ENCODE measurements around the gene GFRA4. TPM values are rescaled to one million over a fixed set of nuclear protein-coding genes. Genes with fewer than 3 reads are reported as not detected.
A peak's percentile ranks its signal among the peaks of the same experiment; 100 is the strongest.

Gene GFRA4
- total RNA-seq, 2 donors from 2014 or later: not detected

DNA sequence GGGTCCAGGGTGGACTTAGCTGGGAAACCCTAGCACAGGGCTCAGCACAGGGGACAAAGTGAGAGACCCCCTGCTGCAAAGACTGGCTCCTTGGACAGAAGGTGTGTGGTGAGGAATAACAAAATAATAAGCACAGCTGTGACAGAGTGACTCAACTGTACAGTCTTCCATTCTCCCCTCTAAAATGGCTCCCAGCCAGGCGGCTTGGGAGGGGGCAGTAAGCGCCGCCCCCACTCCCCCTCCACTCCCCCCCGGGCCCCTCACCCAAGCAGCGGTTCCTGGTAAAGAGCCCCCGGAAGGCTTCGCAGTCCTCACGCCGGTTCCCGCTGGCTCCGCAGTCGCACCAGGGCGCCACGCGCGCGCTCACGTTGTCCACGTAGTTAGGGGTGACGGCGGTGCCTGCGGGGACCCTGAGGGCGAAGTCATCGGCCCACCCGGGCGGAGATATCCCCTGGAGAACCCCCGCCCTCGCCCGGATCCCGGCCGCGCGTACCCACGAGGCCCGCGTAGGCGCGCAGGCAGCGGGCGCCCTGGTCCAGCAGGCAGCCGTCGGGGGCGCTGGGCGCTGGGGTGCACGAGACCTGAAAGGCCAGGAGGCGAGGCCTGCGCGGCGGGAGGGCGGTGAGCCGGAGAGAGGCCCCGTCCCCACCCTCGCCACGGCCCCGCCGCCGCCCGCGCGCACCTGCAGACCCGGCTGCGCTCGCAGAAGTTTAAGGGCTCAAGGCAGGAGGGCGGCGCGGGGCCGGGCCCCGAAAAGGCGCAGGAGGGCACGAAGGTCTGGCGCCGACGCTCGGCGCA, 2.7 kb downstream of the GFRA4 start:
- no peak for ATAC-seq
- DNase-seq: no peak
- intact Hi-C loops (cut with DNase I, micrococcal nuclease): no loop called here

DNA sequence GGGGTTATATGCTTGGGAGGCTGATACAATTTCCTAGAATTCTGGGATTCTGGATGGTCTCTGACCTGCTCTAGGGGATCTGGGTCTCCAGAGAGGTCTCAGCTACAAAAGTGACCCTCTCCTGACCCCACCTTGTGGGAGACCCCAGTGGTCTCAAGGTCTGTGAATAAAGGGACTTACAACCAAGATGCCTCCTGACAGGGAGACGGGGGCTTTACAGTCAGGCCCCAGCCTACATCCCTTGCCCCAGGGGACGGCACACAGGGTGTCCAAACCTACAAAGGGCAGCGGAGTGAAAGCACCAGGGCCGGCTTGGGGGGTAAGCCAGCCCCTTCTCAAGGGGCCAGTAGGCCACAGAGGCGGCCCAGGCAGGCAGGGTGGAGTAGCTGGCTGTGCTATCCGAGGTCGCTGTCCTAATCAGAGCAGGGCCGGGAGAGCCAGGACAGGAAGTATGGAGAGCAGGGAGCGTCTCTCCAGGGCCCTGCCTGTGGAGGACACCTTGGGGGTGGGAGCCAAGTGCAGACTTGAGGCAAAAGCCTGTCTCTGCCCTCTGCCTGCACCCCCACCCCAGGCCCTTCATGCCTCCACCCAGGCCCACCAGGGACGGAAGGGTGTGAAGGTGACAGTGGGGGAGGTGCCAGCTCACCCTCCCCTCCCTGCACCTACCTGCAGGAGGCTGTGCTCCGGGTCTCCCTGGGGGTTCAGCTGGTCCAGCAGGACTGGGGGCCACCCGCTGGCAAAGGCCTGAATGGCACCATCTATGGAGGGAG, 3.5 kb downstream of the GFRA4 start:
- intact Hi-C loops (cut with DNase I, micrococcal nuclease): no loop called here
- no peak for DNase-seq
- ATAC-seq: no peak

DNA sequence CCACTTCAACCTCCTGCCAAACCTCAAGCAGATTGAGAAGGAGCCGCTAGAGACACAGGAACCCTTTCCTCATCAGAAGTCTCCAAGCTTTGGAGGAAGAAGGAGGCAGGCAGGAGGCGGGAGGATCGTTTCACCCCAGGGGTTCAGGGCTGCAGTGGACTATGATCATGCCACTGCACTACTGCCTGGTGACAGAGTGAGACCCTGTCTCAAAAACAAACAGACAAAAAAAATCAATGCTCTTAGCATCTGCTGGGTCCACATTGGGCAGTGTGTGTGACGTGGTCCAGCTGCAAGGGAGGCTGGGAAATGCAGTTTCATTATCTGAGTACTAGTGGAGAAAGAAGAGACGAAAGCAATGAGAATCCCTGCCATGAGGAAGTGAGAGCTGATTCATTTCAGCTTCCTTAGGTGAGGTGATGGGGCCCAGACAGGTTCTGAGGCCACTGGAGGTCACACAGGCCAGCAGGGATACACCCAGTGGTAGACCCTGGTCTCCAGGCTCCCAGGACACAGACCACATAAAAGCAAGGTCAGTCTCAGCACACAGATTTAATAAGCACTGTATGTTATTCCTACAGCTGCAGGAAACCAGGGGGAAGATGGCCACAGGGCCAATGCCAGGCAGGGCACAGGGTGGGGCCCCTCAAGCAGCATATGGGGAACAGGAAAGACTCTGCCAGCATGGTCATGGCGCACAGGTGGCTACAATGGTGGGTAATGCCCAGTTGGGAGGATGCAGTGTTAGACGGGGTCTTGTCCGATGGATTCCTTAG, 4.3 kb downstream of the GFRA4 start:
- no peak for ATAC-seq
- intact Hi-C loops (cut with DNase I, micrococcal nuclease): no loop called here

DNA sequence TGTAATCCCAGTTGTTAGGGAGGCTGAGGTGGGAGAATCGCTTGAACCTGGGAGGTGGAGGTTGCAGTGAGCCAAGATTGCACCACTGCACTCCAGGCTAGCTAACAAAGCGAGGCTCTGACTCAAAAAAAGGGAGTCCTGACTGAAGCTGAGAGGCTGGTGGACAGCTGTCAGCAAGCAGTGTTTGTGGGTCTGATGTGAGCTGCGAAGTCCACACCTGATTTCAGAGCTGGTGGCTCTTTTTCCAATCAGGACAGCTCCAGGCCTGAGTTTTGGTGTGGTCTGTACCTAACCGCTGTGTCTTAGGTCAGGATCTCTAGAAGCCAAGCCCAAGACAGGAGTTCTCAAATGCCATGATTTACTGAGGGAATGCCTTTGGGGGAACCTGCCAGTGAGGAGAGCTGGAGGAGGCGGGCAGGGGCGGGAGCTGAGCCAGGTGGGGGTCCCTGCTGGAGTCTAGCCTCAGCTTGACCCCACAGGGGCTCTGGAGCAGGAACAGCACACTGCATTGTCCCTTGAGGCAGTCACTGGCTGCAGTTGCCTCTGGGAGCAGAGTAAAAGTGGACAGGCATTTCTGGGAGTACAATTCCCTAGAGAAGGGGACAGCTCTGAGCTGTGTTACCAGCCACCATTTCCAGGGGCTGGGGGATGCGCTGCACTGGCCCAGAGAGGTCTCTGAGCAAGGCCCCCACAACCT, 5.0 kb downstream of the GFRA4 start:
- intact Hi-C loops (cut with DNase I, micrococcal nuclease): no loop called here
- DNase-seq: no peak
- ATAC-seq: no peak

More for the DNA sequence above, 4.3 kb downstream of the GFRA4 start:
- no peak for DNase-seq

DNA sequence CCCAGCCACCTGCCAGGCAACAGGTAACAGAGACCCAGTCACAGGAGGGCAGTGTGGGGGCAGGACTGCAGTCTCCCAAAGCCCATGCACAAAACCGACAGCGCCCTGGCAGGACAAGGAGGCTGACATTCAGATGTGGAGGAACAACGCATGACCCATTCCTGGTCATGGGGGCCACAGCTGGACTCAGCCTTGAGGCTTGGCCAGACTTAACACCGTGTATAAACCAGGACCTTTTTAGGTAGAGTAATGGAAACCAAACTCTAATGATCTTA, 8.1 kb downstream of the GFRA4 start:
- intact Hi-C loops (cut with DNase I, micrococcal nuclease): no loop called here
- ATAC-seq: no peak
- DNase-seq: no peak

DNA sequence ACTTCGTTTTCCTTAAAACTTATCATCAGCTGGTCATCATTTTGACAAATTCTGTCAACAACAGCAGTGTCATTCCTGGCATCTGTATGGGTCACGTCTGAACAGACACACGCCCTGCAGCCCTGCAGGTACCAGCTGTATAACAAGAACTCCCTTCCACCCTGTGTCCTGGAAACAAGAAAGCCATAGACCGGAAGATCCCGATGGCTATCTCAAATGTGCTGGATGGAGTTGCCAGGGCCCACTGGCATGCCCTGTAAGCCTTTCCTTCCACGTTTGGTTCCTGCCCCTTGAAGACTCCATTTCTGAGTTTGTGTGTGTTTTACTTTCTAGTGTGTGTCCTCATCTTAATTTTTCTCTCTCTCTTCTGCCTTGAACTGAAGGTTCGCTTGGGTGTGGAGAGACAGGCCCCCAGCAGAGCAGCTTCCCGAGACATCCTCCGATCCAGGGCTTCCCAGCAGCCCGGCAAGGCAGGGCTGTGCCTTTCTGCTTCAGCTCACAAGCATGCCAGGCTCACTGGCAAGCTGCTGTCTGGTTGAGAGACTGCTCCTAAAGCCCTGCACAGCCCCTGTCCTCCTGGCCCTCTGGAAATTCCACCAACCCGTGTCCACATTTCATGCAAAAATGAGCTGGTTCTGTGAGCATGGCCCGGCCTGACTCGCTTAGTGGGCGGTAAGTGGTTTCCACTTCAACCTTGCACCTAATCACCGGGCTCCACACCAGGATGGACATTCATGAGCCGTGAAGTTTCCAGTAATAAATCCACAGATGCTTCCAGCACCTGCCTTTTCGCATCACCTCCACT, 8.7 kb downstream of the GFRA4 start:
- intact Hi-C loops (cut with DNase I, micrococcal nuclease): no loop called here
- no peak for DNase-seq
- no peak for ATAC-seq

DNA sequence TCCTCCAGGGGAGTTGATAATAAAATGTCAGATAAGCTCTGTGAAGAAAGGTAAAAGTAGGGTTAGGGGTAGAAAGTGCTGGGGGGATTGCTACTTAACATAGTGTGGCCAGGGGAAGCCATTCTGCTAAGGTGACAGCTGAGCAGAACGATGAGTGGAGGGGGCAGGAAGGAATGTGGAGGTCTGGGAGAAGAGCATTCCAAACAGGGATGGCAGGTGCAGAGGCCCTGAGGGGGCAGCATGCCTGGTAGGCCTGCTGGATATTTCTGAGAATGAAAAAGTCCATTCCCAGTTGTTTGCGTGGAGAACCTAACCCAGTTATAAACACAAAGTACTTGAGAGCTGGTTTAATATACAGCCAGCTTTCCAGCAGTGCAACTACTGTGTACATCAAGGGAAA, 9.3 kb downstream of the GFRA4 start:
- intact Hi-C loops (cut with DNase I, micrococcal nuclease): no loop called here
- no peak for DNase-seq

DNA sequence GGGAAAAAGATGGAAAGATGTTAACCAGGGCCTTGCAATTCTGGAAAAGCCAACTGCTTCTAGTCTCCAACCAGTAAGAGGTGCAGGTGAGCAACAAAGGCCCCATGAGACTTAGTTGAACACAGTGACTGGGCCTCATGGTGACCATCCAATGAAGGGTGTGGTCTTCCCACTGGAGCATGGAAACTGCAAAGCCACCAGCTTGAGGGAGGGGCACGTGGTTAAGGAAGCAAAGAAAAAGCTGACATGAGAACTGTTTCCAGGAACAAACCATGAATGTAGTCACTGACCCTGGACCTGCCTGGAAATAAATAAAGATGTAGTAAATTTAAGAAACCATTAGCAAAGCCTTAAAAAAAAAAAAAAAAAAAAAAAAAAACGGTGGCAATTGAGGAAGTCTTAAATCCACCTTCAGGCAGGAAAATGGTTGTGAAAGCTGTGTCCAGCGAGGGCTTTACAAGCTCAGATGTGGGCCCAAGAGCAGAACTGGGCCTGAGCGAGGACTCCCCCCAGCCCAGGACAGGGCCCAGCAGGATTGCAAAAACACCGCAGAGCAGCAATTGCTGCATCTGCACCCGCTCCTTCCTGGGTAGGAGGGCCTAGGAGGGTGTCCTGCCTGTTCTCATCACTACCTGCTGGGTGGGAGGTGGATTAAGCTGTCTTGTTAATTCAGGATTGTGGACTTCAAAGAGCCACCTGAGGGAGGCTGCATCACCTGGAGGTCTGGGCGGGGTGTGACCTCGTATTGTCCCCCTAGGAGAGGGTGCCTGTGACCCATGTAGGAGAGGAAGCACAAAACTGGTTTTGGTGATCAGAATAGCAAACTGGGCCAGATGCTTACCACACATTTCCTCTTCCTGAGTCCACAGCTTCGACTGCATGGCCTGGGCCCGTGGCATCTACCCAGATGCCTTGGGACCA, 10.3 kb downstream of the GFRA4 start:
- ATAC-seq (no peak), DNase-seq (no peak)
- intact Hi-C loops (cut with DNase I, micrococcal nuclease): no loop called here

More for the DNA sequence above, 9.3 kb downstream of the GFRA4 start:
- no peak for ATAC-seq

DNA sequence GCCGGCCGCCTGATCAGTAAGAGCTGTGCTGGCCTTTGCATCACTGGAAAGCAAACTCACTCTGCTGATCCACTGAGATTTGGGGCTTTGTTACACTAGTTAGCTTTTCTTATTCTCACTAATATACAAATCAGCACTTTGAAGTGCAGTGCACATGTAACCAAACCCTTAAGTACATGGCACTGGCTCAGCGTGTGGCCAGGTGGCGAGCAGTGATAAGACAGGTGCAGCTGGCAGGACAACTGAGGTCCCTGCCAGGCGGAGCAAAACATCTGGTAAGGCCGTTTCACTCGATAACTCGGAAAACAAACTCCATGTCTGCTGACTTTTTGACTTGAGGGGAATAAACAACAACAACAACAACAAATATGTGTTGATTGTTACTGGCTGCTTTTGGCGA, 11.0 kb downstream of the GFRA4 start:
- ATAC-seq: no peak
- intact Hi-C loops (cut with DNase I, micrococcal nuclease): no loop called here
- no peak for DNase-seq

DNA sequence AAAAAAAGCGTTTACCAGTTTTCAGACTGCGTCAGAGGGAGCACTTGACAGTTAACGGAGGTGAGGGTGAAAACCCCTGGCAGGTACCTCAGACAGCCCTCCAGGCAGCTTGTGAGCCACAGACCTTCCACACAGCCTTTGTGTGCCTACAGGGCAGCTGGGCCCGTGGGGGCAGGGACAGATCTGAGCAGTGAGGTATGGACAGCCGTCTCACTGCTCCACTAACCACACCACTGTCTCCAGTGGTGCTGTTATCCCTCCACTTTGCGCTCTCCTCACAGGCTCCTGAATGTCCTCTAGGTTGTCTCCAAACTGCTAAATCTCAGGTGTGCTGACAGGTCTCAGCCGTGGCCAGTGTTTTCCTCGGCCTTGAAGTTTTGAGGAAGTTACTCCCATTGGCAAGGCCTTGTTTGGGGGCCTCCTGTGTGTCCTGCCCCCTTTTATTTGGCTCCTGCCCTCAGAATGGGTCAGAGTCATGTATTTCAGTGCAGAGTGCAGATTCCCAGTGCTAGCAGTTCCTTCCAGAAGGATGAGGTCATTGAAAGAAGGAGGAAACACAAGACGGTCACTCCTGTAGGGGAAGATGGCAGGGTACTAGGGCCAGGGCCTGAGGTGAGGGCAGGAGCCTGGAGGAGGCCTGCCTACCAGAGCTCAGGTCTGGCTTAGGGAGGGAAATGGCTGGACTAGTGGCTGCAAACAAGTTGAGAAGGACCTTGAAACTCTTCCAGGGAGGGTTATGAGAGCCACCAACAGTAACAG, 11.8 kb downstream of the GFRA4 start:
- no peak for ATAC-seq
- intact Hi-C loops (cut with DNase I, micrococcal nuclease): no loop called here

DNA sequence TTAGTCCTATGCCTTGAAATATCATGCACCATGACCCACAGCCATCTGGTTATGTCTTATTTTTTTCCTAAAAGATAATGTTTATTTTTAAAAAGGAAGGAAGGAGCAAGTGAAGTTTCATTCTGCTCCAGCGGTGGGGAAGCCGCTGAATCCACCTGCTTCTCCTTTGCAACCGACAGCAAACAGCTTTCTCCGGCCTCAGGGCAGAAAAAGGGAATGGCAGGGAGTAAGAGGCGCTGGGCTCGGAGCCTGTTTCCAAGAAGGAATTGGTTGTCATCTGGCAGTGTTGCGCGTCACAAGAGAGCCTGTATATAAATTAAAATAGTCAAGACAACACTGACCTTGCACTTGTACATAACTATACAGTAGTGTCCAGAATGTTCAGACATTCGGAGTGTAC, 14.2 kb downstream of the GFRA4 start:
- ATAC-seq (no peak), DNase-seq (no peak)
- intact Hi-C loops (cut with DNase I, micrococcal nuclease): no loop called here

More for the DNA sequence above, 11.8 kb downstream of the GFRA4 start:
- DNase-seq: no peak

DNA sequence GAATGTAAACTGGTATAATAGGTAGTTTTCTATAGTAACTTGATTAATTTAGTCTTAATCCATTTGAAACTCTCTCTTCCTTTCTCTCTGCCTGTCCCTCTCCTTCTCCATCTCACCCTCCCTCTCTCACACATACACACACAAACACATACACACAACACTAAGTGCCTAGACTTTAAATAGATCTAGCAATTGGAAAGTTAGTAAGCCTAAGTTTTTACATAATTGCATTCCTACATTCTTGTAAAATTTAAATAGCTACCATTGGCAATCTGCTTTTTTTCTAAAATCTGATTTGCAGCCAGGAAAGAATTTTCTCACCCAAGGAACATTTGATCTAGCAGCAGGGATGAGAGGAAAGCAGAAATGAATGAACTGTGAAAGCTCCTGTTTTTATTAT, 15.7 kb downstream of the GFRA4 start:
- DNase-seq (no peak), ATAC-seq (no peak)
- intact Hi-C loops (cut with DNase I, micrococcal nuclease): no loop called here

DNA sequence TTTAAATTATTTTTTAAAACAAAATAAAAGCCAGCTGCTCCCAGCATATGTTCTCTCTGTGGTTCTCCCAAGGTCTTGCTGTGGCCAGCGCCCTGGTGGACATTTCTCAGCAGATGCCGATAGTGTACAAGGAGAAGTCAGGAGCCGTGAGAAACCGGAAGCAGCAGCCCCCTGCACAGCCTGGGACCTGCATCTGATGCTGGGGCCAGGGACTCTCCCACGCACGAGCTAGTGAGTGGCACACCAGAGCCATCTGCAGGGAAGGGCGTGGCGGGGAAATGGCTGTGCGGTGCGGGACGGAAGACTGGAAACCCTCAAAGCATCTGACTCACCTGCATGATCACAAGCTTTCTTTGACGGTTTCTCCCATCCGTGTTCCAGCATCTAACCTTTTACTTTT, 16.5 kb downstream of the GFRA4 start:
- ATAC-seq: no peak
- DNase-seq: no peak
- intact Hi-C loops (cut with DNase I, micrococcal nuclease): no loop called here

DNA sequence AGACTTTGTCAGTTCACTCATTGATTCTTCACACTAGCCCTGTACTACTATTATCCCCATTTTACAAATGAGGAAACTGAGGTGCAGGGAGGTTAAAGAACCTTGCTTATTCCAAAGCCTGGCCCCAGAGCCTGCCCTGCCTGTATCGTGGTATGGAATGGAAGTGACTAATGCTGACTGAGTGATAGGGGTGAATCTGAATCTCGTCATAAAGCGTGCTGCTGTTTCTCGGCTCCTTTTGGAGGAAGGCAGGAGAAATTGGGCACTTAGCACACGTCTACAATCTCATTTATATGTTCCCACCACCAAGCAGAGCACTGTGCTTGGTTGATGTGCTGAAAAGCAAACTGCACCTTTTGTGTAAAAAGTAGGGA, 17.1 kb downstream of the GFRA4 start:
- intact Hi-C loops (cut with DNase I, micrococcal nuclease): no loop called here
- DNase-seq (no peak), ATAC-seq (no peak)

DNA sequence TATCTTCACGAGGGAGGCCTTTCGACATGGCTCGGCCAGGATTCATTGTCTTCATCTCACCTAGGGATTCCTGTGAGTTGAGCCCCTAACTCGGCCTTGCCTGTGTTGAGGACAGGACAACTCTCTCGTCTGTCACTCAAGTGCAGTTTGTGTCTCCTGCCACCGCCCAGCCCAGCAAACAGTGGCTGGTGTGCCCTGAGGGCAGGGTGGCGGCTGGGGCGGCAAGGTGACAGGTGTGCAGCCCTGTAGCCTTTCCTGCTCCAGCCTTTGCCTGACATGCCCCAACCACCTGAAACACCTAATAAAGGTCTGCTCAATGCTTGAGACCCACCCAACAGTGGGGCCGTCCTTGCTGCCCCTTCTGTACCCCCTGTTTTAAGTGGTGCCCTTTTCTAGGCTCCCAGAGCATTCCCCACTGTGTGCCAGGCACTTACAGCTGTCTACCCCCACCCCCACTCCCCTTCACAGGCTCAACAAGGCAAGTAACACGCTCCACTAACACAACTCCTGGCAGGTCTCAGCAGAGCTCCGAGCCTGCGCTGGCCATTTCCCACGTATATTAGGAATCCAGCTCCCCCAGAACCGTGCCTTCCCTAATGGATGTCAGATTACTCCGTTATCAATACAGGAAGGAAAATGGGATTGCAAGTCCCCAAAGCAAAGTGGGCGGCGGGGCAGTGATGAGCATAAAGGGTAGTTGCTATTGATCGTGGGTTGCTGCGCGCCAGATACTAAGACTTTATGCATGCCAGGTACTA, 17.7 kb downstream of the GFRA4 start:
- ATAC-seq (peak; percentile 40), DNase-seq (no peak)
- intact Hi-C loops (cut with DNase I, micrococcal nuclease): no loop called here

DNA sequence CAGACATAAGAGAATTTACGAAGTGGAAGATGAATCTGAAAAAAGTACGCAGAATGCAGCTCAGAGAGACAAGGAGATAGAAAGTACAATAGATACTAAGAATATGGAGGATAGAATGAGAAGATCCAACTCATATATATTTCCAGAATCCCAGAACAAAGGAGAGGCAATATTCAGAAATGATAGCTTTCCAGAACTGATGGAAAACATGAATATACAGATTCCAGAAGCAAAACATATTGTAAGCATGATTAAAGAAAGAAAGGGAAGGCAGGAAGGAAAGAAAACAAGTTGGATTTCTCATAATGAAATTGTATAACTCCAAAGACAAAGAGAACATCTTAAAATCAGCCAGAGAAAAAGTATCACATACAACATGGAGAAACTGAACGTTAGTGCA, 22.9 kb downstream of the GFRA4 start:
- intact Hi-C loops (cut with DNase I, micrococcal nuclease): no loop called here
- ATAC-seq: no peak

More for the DNA sequence above, 22.9 kb downstream of the GFRA4 start:
- no peak for DNase-seq
